CD8-positive, alpha-beta memory T cell (primary cell): ENCODE measurements around the gene NEK1. TPM values are rescaled to one million over a fixed set of nuclear protein-coding genes. Genes with fewer than 3 reads are reported as not detected.
A peak's percentile ranks its signal among the peaks of the same experiment; 100 is the strongest.
"Not testable (repeated sequence)": the region's sequence is repeated elsewhere in the genome, so short reads cannot be mapped to it uniquely, and the experiment has no call there.

Experiments used
- CTCF ChIA-PET: fragments of 350-600 bp; sonication (Branson Sonifier 250); formaldehyde crosslinking; loops from one replicate; lab custom pipeline; 2021; ENCODE audit warnings: antibody characterized with exemption; lab: Charles Lee
- POLR2A ChIA-PET: fragments of 350-600 bp; sonication (Branson Sonifier 250); formaldehyde crosslinking; loops from one replicate; lab custom pipeline; 2021; ENCODE audit warnings: antibody characterized with exemption; lab: Charles Lee
- DNase-seq, 5 donors: peaks; one replicate each; pipeline versions ENCODE4 v3.0.0 to v3.0.0-alpha.2; 2020 to 2022; ENCODE audit warnings: mixed read lengths in 1 of 5
- H3K27ac ChIP-seq: one replicate; pipeline ENCODE4 v1.7.0; 2013; ENCODE audit warnings: low read depth, mild to moderate bottlenecking, low read length, moderate library complexity
- H3K27me3 ChIP-seq: 2 replicates; pipeline ENCODE4 v1.7.0; 2013; ENCODE audit warnings: low read length, mild to moderate bottlenecking; ENCODE audit not compliant: insufficient read depth, poor library complexity, severe bottlenecking
- H3K36me3 ChIP-seq: 2 replicates; pipeline ENCODE4 v1.7.0; 2013; ENCODE audit warnings: mild to moderate bottlenecking, low read length, moderate library complexity; ENCODE audit not compliant: insufficient read depth
- H3K4me1 ChIP-seq: 2 replicates; pipeline ENCODE4 v1.7.0; 2013; ENCODE audit warnings: mild to moderate bottlenecking, low read length, moderate library complexity; ENCODE audit not compliant: insufficient read depth
- H3K4me3 ChIP-seq: 2 replicates; pipeline ENCODE4 v1.7.0; 2013; ENCODE audit warnings: mild to moderate bottlenecking, low read length
- H3K9me3 ChIP-seq: 2 replicates; pipeline ENCODE4 v1.7.0; 2013; ENCODE audit warnings: mild to moderate bottlenecking, low read length
- H3K27ac Mint-ChIP-seq, 8 donors: one replicate each; pipeline ENCODE4 v1.8.0; 2020 to 2021; ENCODE audit warnings: mixed read lengths in 8 of 8, mild to moderate bottlenecking in 6 of 8, inconsistent platforms in 3 of 8, moderate library complexity in 3 of 8
- H3K27me3 Mint-ChIP-seq, 2 donors: one replicate each; pipeline ENCODE4 v1.8.0; 2020 to 2021; ENCODE audit warnings: mixed read lengths in 2 of 2, mild to moderate bottlenecking in 1 of 2, moderate library complexity in 1 of 2
- H3K36me3 Mint-ChIP-seq, 3 donors: one replicate each; pipeline ENCODE4 v1.8.0; 2020 to 2021; ENCODE audit warnings: mixed read lengths in 3 of 3, inconsistent platforms in 1 of 3, mild to moderate bottlenecking in 1 of 3
- H3K4me1 Mint-ChIP-seq, 3 donors: one replicate each; pipeline ENCODE4 v1.8.0; 2020 to 2021; ENCODE audit warnings: mixed read lengths in 3 of 3, inconsistent platforms in 1 of 3, mild to moderate bottlenecking in 1 of 3
- H3K4me3 Mint-ChIP-seq, 7 donors: one replicate each; pipeline ENCODE4 v1.8.0; 2020 to 2021; ENCODE audit warnings: mixed read lengths in 7 of 7, mild to moderate bottlenecking in 6 of 7, moderate library complexity in 4 of 7, inconsistent platforms in 2 of 7
- H3K9me3 Mint-ChIP-seq, 5 donors: one replicate each; pipeline ENCODE4 v1.8.0; 2020 to 2022; ENCODE audit warnings: mixed read lengths in 5 of 5, mild to moderate bottlenecking in 3 of 5, moderate library complexity in 2 of 5, inconsistent platforms in 1 of 5
- polyA plus RNA-seq: library from polyadenylated mRNA; unstranded; fragments of 300-500 nt; fragmentation: Illumina TruSeq; gene quantifications from one replicate; pipeline ENCODE4 v1.2.3, GENCODE V29; 2021
- total RNA-seq, 2 experiments: library from RNA; stranded (reverse); gene quantifications; one replicate each; pipeline ENCODE4 v1.2.3, GENCODE V29; 2021

The NEK1 gene
- total and polyA plus RNA-seq, 3 experiments from 2014 or later: 10.5 to 11.7 (median 11.6) TPM

DNA sequence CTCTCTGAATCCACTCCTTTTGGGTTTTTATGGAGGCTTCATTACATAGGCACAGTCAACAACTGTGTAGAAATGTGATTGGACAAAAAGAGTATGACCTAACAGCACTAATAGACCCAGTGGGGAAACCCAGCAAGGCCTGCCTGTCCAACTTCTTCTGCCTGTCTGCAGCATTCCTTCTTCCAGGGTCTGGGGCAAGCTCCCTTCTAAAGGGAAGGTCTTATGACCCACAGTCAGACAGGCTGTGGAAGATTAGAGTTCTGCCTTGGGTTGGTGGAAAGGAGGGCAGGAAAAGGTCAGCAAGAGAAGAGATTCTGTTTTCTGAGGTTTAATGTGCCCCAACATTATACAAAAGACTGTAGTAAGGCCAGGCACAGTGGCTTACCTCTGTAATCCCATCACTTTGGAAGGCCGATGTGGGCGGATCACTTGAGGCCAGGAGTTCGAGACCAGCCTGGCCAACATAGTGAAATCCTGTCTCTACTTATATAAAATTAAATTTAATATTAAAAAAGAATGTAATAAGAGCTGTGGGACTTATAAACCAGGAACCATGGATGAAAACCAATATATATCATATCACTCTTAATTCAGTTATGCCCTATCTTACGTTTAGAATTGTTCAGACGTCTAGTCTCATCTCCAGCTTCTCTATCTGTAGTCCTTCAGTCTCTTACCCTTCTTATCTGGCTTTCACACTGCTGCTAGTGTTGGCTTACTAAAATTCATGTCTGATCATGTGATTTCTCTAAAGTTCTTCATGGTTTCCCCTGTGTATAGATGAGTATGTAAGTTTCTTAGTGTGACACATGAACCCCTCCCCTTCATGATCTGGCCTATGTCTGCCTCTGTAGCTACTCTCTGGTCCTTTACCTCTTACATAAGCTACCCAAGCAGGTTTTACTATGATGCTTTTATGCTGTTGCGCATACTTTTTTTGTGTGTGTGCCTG is 14.2 kb upstream of the NEK1 start:
- H3K9me3 Mint-ChIP-seq: no peaks in the 10 kb centered on the region
- no peak overlapping the region for H3K4me3 ChIP-seq
- peaks cover 0 to 4% of the 10 kb centered on the region in 2 donors for H3K27me3 Mint-ChIP-seq
- H3K27ac Mint-ChIP-seq: peak overlapping the region; percentile 33 to 93 (median 76)
- ChIA-PET CTCF (interaction anchor here (1.3 kb wide), 1 partner anchor 13 kb away, joined by 5 read pairs; the partner anchor contains the start of gene NEK1), POLR2A (no interaction called here)
- peaks cover 54 to 85% (median 83%) of the 10 kb centered on the region in 3 donors for H3K4me1 Mint-ChIP-seq
- H3K27ac ChIP-seq: peak overlapping the region; percentile 45
- H3K36me3 Mint-ChIP-seq: peaks cover 0 to 9% (median 4%) of the 10 kb centered on the region in 3 donors
- H3K27me3 ChIP-seq: no peaks in the 10 kb centered on the region
- no peaks in the 10 kb centered on the region for H3K9me3 ChIP-seq
- no peak overlapping the region for H3K4me3 Mint-ChIP-seq
- H3K36me3 ChIP-seq: no peaks in the 10 kb centered on the region
- peaks cover 16% of the 10 kb centered on the region for H3K4me1 ChIP-seq
- no peak for DNase-seq

GRCh38 chr4:169625886-169626285 is 13.5 kb upstream of the NEK1 start:
- Mint-ChIP-seq H3K36me3 (peaks cover 0 to 9% (median 2%) of the 10 kb centered on the region in 3 donors), H3K4me1 (peaks cover 58 to 85% (median 84%) of the 10 kb centered on the region in 3 donors), H3K27me3 (peaks cover 0 to 4% of the 10 kb centered on the region in 2 donors), H3K27ac (peak overlapping the region in 4 of 8 donors; percentile 23 to 90 (median 54)), H3K9me3 (no peaks in the 10 kb centered on the region), H3K4me3 (no peak overlapping the region)
- Histone ChIP-seq H3K4me1 (peaks cover 21% of the 10 kb centered on the region), H3K27me3 (no peaks in the 10 kb centered on the region), H3K4me3 (no peak overlapping the region), H3K9me3 (no peaks in the 10 kb centered on the region), H3K36me3 (no peaks in the 10 kb centered on the region), H3K27ac (no peak overlapping the region)
- CTCF ChIA-PET: no interaction called here
- POLR2A ChIA-PET: no interaction called here
- no peak for DNase-seq

DNA sequence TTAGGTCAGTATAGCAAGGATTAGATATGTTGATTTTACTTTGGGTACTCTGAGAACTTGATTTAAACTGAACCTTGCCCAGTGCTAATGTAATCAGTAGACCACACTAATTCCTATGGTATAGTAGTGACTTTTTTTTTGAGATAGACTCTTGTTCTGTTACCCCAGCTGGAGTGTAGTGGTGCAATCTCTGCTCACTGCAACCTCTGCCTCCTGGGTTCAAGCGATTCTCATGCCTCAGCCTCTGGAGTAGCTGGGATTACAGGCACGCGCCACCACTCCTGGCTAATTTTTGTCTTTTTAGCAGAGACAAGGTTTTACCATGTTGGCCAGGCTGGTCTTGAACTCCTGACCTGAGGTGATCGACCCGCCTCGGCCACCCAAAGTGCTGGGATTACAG is 11.6 kb upstream of the NEK1 start:
- H3K9me3 Mint-ChIP-seq, H3K9me3 ChIP-seq, H3K36me3 ChIP-seq, H3K27me3 ChIP-seq, CTCF ChIA-PET, DNase-seq, H3K4me3 ChIP-seq, H3K4me3 Mint-ChIP-seq, H3K27ac ChIP-seq, H3K27me3 Mint-ChIP-seq, POLR2A ChIA-PET: not testable (repeated sequence)
- Mint-ChIP-seq H3K27ac (peak overlapping the region in 5 of 8 donors; percentile 68 to 98 (median 90)), H3K36me3 (peaks cover 0 to 20% (median 2%) of the 10 kb centered on the region in 3 donors), H3K4me1 (peaks cover 64 to 83% (median 79%) of the 10 kb centered on the region in 3 donors)
- H3K4me1 ChIP-seq: peaks cover 25% of the 10 kb centered on the region

DNA sequence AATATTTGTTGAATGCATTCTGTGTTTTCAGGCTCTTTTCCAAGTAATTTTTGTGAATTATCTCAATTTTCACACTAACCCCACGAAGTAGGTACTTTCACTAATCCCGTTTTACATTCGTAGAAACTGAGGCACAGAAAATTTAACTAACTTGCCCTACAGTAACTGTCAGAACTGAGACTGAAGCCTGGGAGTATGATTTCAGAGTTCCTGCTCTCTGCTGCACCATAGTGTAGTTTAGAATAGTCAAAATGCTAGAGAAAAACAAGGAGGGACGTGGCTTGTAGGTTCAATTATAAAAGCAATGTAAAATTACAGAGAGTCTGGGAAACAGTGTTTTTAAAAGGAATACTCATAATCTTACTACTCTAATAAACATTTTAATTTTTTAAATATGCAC is 10.2 kb upstream of the NEK1 start:
- ChIA-PET CTCF (interaction anchor here (2.1 kb wide), 1 partner anchor 10 kb away, joined by 11 read pairs; the partner anchor contains the start of gene NEK1), POLR2A (no interaction called here)
- DNase-seq: no peak
- H3K4me3 ChIP-seq: no peak overlapping the region
- peaks cover 0 to 16% (median 2%) of the 10 kb centered on the region in 3 donors for H3K36me3 Mint-ChIP-seq
- peak overlapping the region; percentile 64 for H3K27ac ChIP-seq
- H3K4me3 Mint-ChIP-seq: peak overlapping the region; percentile 25 to 100 (median 93)
- no peaks in the 10 kb centered on the region for H3K9me3 ChIP-seq
- peaks cover 38% of the 10 kb centered on the region for H3K4me1 ChIP-seq
- no peaks in the 10 kb centered on the region for H3K27me3 ChIP-seq
- H3K36me3 ChIP-seq: no peaks in the 10 kb centered on the region
- peak overlapping the region; percentile 87 to 98 (median 90) for H3K27ac Mint-ChIP-seq
- peaks cover 62 to 80% (median 79%) of the 10 kb centered on the region in 3 donors for H3K4me1 Mint-ChIP-seq
- no peaks in the 10 kb centered on the region for H3K9me3 Mint-ChIP-seq
- peaks cover 0 to 4% of the 10 kb centered on the region in 2 donors for H3K27me3 Mint-ChIP-seq

DNA sequence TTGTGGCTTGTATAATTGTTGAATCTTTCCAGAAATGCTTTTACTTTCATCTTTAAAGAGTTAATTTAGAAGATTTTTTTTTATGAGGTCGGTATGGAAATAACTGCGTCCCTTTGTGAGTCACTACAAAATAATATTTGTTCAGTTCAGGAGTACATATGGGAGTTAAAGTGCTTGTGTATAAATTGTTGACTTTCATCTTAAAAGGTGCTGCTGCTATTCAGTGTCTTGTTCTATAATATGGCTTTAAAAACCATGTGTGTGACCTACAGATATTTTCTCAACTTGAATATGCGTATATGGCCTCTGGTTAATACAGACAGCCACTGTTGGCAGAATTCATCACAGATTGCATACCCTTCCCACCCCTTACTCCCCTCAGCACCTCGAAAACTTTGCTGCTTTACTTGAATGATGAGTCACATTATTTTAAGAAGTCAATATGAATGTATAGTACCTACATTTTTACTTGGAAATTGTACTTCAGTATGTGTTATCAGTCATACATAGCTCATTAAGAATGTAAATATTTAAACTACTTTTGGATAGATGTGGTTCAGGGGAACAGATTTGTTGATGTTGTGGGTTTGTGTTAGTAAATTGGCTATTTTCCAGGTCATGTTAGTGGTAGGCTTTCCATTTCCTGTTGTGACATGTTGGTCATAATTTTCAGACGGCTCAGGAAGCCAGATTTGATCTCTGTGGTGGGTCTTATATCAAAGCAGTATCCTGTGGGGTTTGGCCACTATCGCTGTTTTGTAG is 9.5 kb upstream of the NEK1 start:
- peak overlapping the region; percentile 74 to 100 (median 93) for H3K4me3 Mint-ChIP-seq
- POLR2A ChIA-PET: interaction anchor here (0.5 to 1.2 kb wide), 2 partner anchors 38 to 1075 kb away, joined by 3 to 4 read pairs; no protein-coding TSS in a partner anchor
- peak in 4 of 5 donors; percentile 33 to 71 (median 67) for DNase-seq
- peaks cover 56 to 79% (median 73%) of the 10 kb centered on the region in 3 donors for H3K4me1 Mint-ChIP-seq
- H3K36me3 Mint-ChIP-seq: peaks cover 0 to 16% (median 2%) of the 10 kb centered on the region in 3 donors
- Histone ChIP-seq H3K4me3 (peak overlapping the region; percentile 54), H3K36me3 (no peaks in the 10 kb centered on the region), H3K4me1 (peaks cover 38% of the 10 kb centered on the region), H3K27me3 (no peaks in the 10 kb centered on the region), H3K9me3 (no peaks in the 10 kb centered on the region), H3K27ac (peak overlapping the region; percentile 64)
- CTCF ChIA-PET: interaction anchor here (2.1 kb wide), 1 partner anchor 9 kb away, joined by 11 read pairs; the partner anchor contains the start of gene NEK1
- H3K9me3 Mint-ChIP-seq: no peaks in the 10 kb centered on the region
- peaks cover 0 to 4% of the 10 kb centered on the region in 2 donors for H3K27me3 Mint-ChIP-seq
- H3K27ac Mint-ChIP-seq: peak overlapping the region; percentile 87 to 98 (median 90)

DNA sequence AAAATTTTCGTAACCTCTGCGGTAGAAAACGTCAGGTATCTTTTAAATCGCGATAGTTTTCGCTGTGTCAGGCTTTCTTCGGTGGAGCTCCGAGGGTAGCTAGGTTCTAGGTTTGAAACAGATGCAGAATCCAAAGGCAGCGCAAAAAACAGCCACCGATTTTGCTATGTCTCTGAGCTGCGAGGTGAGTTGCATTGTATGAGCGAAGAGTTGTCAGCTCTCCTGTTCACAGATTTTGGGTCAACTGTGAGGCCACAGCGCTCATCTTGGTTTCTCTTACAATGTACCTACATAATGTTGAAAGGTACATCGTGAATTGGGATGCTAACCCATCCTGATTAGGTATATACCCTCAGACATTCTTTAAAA is 8.5 kb upstream of the NEK1 start:
- peak overlapping the region; percentile 93 to 100 (median 99) for H3K4me3 Mint-ChIP-seq
- ChIA-PET CTCF (interaction anchor here (1.3 to 2.4 kb wide), 3 partner anchors 8 to 188 kb away, joined by 3 to 11 read pairs (median 11); partner anchors contain the start of gene NEK1), POLR2A (interaction anchor here (0.7 to 1.2 kb wide), 2 partner anchors 9 to 39 kb away, joined by 3 read pairs; no protein-coding TSS in a partner anchor)
- H3K36me3 Mint-ChIP-seq: peaks cover 0 to 16% (median 2%) of the 10 kb centered on the region in 3 donors
- Histone ChIP-seq H3K4me1 (peaks cover 38% of the 10 kb centered on the region), H3K27ac (peak overlapping the region; percentile 94), H3K36me3 (no peaks in the 10 kb centered on the region), H3K9me3 (no peaks in the 10 kb centered on the region), H3K27me3 (no peaks in the 10 kb centered on the region), H3K4me3 (peak overlapping the region; percentile 90)
- no peaks in the 10 kb centered on the region for H3K9me3 Mint-ChIP-seq
- H3K27me3 Mint-ChIP-seq: peaks cover 0 to 4% of the 10 kb centered on the region in 2 donors
- H3K27ac Mint-ChIP-seq: peak overlapping the region; percentile 98 to 100 (median 100)
- DNase-seq: peak in 3 of 5 donors; percentile 8 to 58 (median 14)
- H3K4me1 Mint-ChIP-seq: peaks cover 49 to 73% (median 64%) of the 10 kb centered on the region in 3 donors
